Heart left ventricle (tissue), 13 donors: Measurements from ENCODE around the gene RSRC2.

Experiments
- POLR2A ChIP-seq, 2 donors: fragments of 450-650 bp; IDR thresholded peaks; one replicate each; pipeline ENCODE4 v1.6.1; 2017; ENCODE audit warnings: antibody characterized with exemption in 2 of 2, mild to moderate bottlenecking in 2 of 2, moderate library complexity in 2 of 2
- TF ChIP-seq, protein P1 (sequence below), 12 donors: fragments of 200-600 bp; sonication (generic) in 4 of 12; IDR thresholded peaks; one replicate each; pipeline versions ENCODE4 v1.5.0 to v1.8.0; 2018 to 2022; ENCODE audit warnings: antibody characterized with exemption in 12 of 12, mild to moderate bottlenecking in 5 of 12
- donor health status: ischemic (EF 13 %, LVEDD 7.1; RV severe dilation, severe dysfunction).
- donor health status: DM: no; HTN: yes; CAD: no.
- donor health status: DM: no; HTN: no; CAD: no.
- donor health status: ischemic (EF 25% LVEDD 6.9; RV normal size, moderate dysfunction).
- donor health status: ischemic (EF 25% LVEDD 5.7; RV mildly dilated, moderate dysfunction).
- donor health status: ischemic (EF 35%, LVEDD 5.7; RV mildly dilated, moderate dysfunction).
- donor health status: nonischemic (EF 11% LVEDD 7.7; RV severe dilation, severe dysfunction).
- donor health status: DM: yes; HTN: yes; CAD: no.
- donor health status: PGD.
- donor health status: ischemic (EF 29% LVEDD 5.4; RV normal size, mild dysfunction).
- donor health status: nonischemic (EF 23%, LVEDD 6.1; RV moderate dilation, normal function).

DNA sequence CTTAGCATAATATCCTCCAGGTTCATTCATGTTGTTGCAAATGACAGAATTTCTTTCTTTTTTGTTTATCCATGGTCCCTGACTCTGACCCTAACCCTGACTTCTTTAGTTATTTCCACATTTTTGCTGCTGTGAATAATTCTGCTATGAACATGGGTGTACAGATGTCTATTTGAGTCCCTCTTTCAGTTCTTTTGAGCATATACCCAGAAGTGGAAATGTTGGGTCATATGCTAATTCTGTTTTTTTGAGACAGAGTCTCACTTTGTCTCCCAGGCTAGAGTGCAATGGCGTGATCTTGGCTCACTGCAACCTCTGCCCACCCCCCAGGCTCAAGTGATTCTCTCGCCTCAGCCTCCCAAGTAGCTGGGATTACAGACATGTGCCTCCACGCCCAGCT is 33.4 kb upstream of the RSRC2 start:
- no peak for TF ChIP-seq POLR2A (IDR thresholded peaks at IDR 0.05)
- TF ChIP-seq, protein P1, sequence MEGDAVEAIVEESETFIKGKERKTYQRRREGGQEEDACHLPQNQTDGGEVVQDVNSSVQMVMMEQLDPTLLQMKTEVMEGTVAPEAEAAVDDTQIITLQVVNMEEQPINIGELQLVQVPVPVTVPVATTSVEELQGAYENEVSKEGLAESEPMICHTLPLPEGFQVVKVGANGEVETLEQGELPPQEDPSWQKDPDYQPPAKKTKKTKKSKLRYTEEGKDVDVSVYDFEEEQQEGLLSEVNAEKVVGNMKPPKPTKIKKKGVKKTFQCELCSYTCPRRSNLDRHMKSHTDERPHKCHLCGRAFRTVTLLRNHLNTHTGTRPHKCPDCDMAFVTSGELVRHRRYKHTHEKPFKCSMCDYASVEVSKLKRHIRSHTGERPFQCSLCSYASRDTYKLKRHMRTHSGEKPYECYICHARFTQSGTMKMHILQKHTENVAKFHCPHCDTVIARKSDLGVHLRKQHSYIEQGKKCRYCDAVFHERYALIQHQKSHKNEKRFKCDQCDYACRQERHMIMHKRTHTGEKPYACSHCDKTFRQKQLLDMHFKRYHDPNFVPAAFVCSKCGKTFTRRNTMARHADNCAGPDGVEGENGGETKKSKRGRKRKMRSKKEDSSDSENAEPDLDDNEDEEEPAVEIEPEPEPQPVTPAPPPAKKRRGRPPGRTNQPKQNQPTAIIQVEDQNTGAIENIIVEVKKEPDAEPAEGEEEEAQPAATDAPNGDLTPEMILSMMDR (IDR thresholded peaks at IDR 0.05): no peak
